HCT116 (cell line): ENCODE measurements around the gene TRAPPC12. TPM values are rescaled to one million over a fixed set of nuclear protein-coding genes. Genes with fewer than 3 reads are reported as not detected.

Experiments
- ATAC-seq: fragments of 200-7000 bp; cut with Tn5 transposase; 2 replicates; pipeline ENCODE4 v1.9.1; 2020; ENCODE audit warnings: mild to moderate bottlenecking, moderate library complexity
- BruUV-seq: library from RNA; stranded (reverse); fragments of 400-500 nt; replicated peaks from 2 replicates; lab custom pipeline; 2021; lab: Mats Ljungman, UMichigan
- CTCF ChIA-PET: fragments of 300-600 bp; sonication (Branson Sonifier 250); formaldehyde crosslinking; loops from one replicate; lab custom pipeline; 2021; ENCODE audit warnings: antibody characterized with exemption; lab: Charles Lee
- POLR2A ChIA-PET: fragments of 300-600, 350-600 bp; sonication (Branson Sonifier 250); formaldehyde crosslinking; loops from one replicate; lab custom pipeline; 2021; ENCODE audit warnings: antibody characterized with exemption; lab: Charles Lee
- RAD21 ChIA-PET, 2 experiments: fragments of 300-600 bp; sonication (Branson Sonifier 250); formaldehyde crosslinking; loops; one replicate each; lab custom pipeline; 2023; ENCODE audit warnings: low total read pairs in 2 of 2; ENCODE audit not compliant: uncharacterized antibody in 2 of 2, unreplicated experiment in 2 of 2, low non-redundant PET in 1 of 2; lab: Charles Lee
- DNase-seq: peaks from one replicate; pipeline ENCODE4 v3.0.0-alpha.2; 2010; ENCODE audit warnings: low read depth, low spot score
- H2AFZ ChIP-seq: fragments of 200-600 bp; shearing (Covaris generic), sonication (generic); 2 replicates; pipeline ENCODE4 v1.6.1; 2017; ENCODE audit warnings: low read depth, mixed run types, mixed read lengths, antibody characterized with exemption, low read length; ENCODE audit not compliant: poor library complexity, severe bottlenecking
- H3K27ac ChIP-seq: 2 replicates; pipeline ENCODE4 v1.5.1; 2012; ENCODE audit warnings: low read depth, low read length
- H3K27me3 ChIP-seq: fragments of 200-600 bp; sonication (generic); 2 replicates; pipeline ENCODE4 v1.6.1; 2016; ENCODE audit warnings: mixed run types, low read length, mixed read lengths; ENCODE audit not compliant: insufficient read depth
- H3K36me3 ChIP-seq, 2 experiments: fragments of 200-500 bp in 1 of 2; fragments of 200-600 bp in 1 of 2; sonication (Bioruptor generic) in 1 of 2; sonication (generic) in 1 of 2; 2 replicates each; pipeline versions ENCODE4 v1.5.1 to v1.6.1; 2014 to 2016; ENCODE audit warnings: low read length in 2 of 2, inconsistent platforms in 1 of 2, mixed read lengths in 1 of 2, mixed run types in 1 of 2; ENCODE audit not compliant: insufficient read depth in 2 of 2, control insufficient read depth in 1 of 2
- H3K4me1 ChIP-seq, 2 experiments: fragments of 200-600 bp in 1 of 2; sonication (generic) in 1 of 2; 2 replicates each; pipeline versions ENCODE4 v1.5.1 to v1.6.1; 2012 to 2017; ENCODE audit warnings: low read length in 2 of 2, inconsistent platforms in 1 of 2, mild to moderate bottlenecking in 1 of 2, mixed read lengths in 1 of 2, mixed run types in 1 of 2, moderate library complexity in 1 of 2; ENCODE audit not compliant: insufficient read depth in 2 of 2, control insufficient read depth in 1 of 2
- H3K4me2 ChIP-seq: fragments of 200-600 bp; sonication (generic); 2 replicates; pipeline ENCODE4 v1.6.1; 2017; ENCODE audit warnings: mixed run types, low read length, mixed read lengths
- H3K4me3 ChIP-seq, 2 experiments: fragments of 200-600 bp in 1 of 2; sonication (generic) in 1 of 2; replicated peaks in 1 of 2; 2 replicates each; pipeline ENCODE4 v1.5.1; 2011 to 2016; ENCODE audit warnings: low read length in 2 of 2, control low read depth in 1 of 2, low read depth in 1 of 2, mild to moderate bottlenecking in 1 of 2, mixed read lengths in 1 of 2, mixed run types in 1 of 2
- H3K79me2 ChIP-seq: fragments of 200-600 bp; sonication (generic); 2 replicates; pipeline ENCODE4 v1.6.1; 2017; ENCODE audit warnings: mild to moderate bottlenecking, mixed run types, low read length, moderate library complexity, mixed read lengths; ENCODE audit not compliant: insufficient read depth
- H3K9ac ChIP-seq: fragments of 200-600 bp; sonication (generic); 2 replicates; pipeline ENCODE4 v1.6.1; 2016; ENCODE audit warnings: low read length, mixed read lengths
- H3K9me2 ChIP-seq: fragments of 200-600 bp; sonication (generic), shearing (Covaris generic); 2 replicates; pipeline ENCODE4 v1.6.1; 2017; ENCODE audit warnings: mixed run types, mild to moderate bottlenecking, moderate library complexity; ENCODE audit not compliant: insufficient read depth
- H3K9me3 ChIP-seq, 2 experiments: fragments of 200-500 bp in 1 of 2; fragments of 200-600 bp in 1 of 2; sonication (Bioruptor generic) in 1 of 2; sonication (generic) in 1 of 2; 2 replicates each; pipeline ENCODE4 v1.6.1; 2014 to 2017; ENCODE audit warnings: low read length in 2 of 2, mixed read lengths in 2 of 2, inconsistent platforms in 1 of 2, low read depth in 1 of 2, mild to moderate bottlenecking in 1 of 2, mixed run types in 1 of 2, moderate library complexity in 1 of 2; ENCODE audit not compliant: control insufficient read depth in 1 of 2, insufficient read depth in 1 of 2
- H4K20me1 ChIP-seq: fragments of 200-600 bp; sonication (generic), shearing (Covaris generic); 2 replicates; pipeline ENCODE4 v1.6.1; 2017; ENCODE audit warnings: mixed run types, mild to moderate bottlenecking, moderate library complexity; ENCODE audit not compliant: insufficient read depth
- ATF3 ChIP-seq: IDR thresholded peaks from 2 replicates; pipeline ENCODE4 v1.6.1; 2012
- CEBPB ChIP-seq: IDR thresholded peaks from 2 replicates; pipeline ENCODE4 v1.6.1; 2012; ENCODE audit warnings: low read depth
- EZH2 ChIP-seq: fragments of 200-600 bp; sonication (generic); IDR thresholded peaks from 2 replicates; pipeline ENCODE4 v1.6.1; 2017; ENCODE audit warnings: antibody characterized with exemption, mixed run types
- EZH2phosphoT487 ChIP-seq: fragments of 200-600 bp; IDR thresholded peaks from 2 replicates; pipeline ENCODE4 v1.6.1; 2018; ENCODE audit warnings: antibody characterized with exemption, borderline replicate concordance
- JUND ChIP-seq: IDR thresholded peaks from 2 replicates; pipeline ENCODE4 v1.6.1; 2012
- MAX ChIP-seq: IDR thresholded peaks from 2 replicates; pipeline ENCODE4 v1.6.1; 2012
- POLR2AphosphoS5 ChIP-seq: IDR thresholded peaks from 2 replicates; pipeline ENCODE4 v1.6.1; 2011; ENCODE audit warnings: mild to moderate bottlenecking, low read depth, low read length, moderate library complexity
- REST ChIP-seq: IDR thresholded peaks from 2 replicates; pipeline ENCODE4 v1.6.1; 2012; ENCODE audit warnings: low read depth
- TCF7L2 ChIP-seq: IDR thresholded peaks from 2 replicates; pipeline ENCODE4 v1.7.0; 2011; ENCODE audit warnings: borderline replicate concordance, inconsistent platforms; ENCODE audit not compliant: insufficient read depth, insufficient read length; ENCODE audit errors: extremely low read depth
- YY1 ChIP-seq: IDR thresholded peaks from 2 replicates; pipeline ENCODE4 v1.6.1; 2011; ENCODE audit warnings: low read length, low read depth, moderate library complexity, mild to moderate bottlenecking; ENCODE audit not compliant: insufficient replicate concordance; ENCODE audit errors: extremely low read depth
- ZNF274 ChIP-seq: fragments of 200-500 bp; sonication (Bioruptor generic); IDR thresholded peaks from 2 replicates; pipeline ENCODE4 v1.6.1; 2014; ENCODE audit warnings: mild to moderate bottlenecking, low read depth, low read length, inconsistent platforms
- intact Hi-C: fragments of 100-400 bp; cut with micrococcal nuclease; formaldehyde crosslinking; loops from 2 replicates; pipeline ENCODE4 v1.10.0; 2022
- total RNA-seq: library from RNA; stranded (reverse); gene quantifications from one replicate; pipeline ENCODE4 v1.2.1, GENCODE V29; 2021; ENCODE audit not compliant: unreplicated experiment

TRAPPC12 gene
- total RNA-seq, 1 experiment from 2014 or later: 47.4 TPM

GRCh38 chr2:3517948-3518495 lies 138.5 kb downstream of the TRAPPC12 start (continued):
- TF ChIP-seq REST (no peak), EZH2 (no peak), MAX (no peak), EZH2phosphoT487 (no peak), TCF7L2 (no peak), ZNF274 (no peak), JUND (no peak)
- TF ChIP-seq, all 23 proteins: peak for 0

- Histone ChIP-seq H3K4me2 (peak overlapping the region; percentile 79), H3K36me3 (no peaks in the 10 kb centered on the region), H3K9me2 (no peaks in the 10 kb centered on the region), H2AFZ (no peak overlapping the region), H4K20me1 (no peaks in the 10 kb centered on the region), H3K27ac (peak overlapping the region; percentile 65), H3K9ac (peak overlapping the region; percentile 84), H3K79me2 (peaks cover 11% of the 10 kb centered on the region), H3K27me3 (no peaks in the 10 kb centered on the region), H3K9me3 (0 out of 4 replicates have a peak, but pooled peaks cover 0 to 3% of the 10 kb centered on the region in 2 experiments), H3K4me1 (peaks cover 4 to 24% of the 10 kb centered on the region in 2 experiments; a peak in 3 of 4 replicates), H3K4me3 (peak overlapping the region; percentile 63 to 68)
- POLR2A ChIA-PET: interaction anchor here (0.7 to 1.0 kb wide), 2 partner anchors 16 to 141 kb away, joined by 4 to 7 read pairs; partner anchors contain the start of gene EIPR1
- TF ChIP-seq TCF7L2: peak; percentile 53
- TF ChIP-seq CEBPB: no peak
- TF ChIP-seq POLR2AphosphoS5: peak; percentile 90
- peak; percentile 87; the same call in 1 of the 2 replicates for TF ChIP-seq ATF3
- no peak for TF ChIP-seq EZH2phosphoT487
- no peak for TF ChIP-seq YY1
- CTCF ChIA-PET: no interaction called here
- no TSS peak for BruUV-seq
- RAD21 ChIA-PET: no interaction called here
- intact Hi-C loops: no loop called here
- peak; percentile 92 for DNase-seq
- peak; percentile 84 for ATAC-seq
Measured at GRCh38 chr2:3518496-3519254, 139.2 kb downstream of the TRAPPC12 start.
